Spleen (tissue), 11 donors: ENCODE measurements around the gene TOP1. TPM values are rescaled to one million over a fixed set of nuclear protein-coding genes. Genes with fewer than 3 reads are reported as not detected.
A peak's percentile ranks its signal among the peaks of the same experiment; 100 is the strongest.

Experiments used
- DNase-seq: peaks from one replicate; pipeline ENCODE4 v3.0.0-alpha.2; 2020
- H3K27ac ChIP-seq, 8 donors: fragments of 200-600 bp; sonication (generic) in 7 of 8; 1 replicate in 4 of 8; 2 replicates in 4 of 8; pipeline versions ENCODE4 v1.5.0 to v1.8.0; 2016 to 2021; ENCODE audit warnings: inconsistent platforms in 4 of 8, mild to moderate bottlenecking in 4 of 8, moderate library complexity in 1 of 8
- H3K27me3 ChIP-seq, 7 donors: fragments of 200-600 bp; sonication (generic) in 6 of 7; replicated peaks in 1 of 7; 1 replicate in 4 of 7; 2 replicates in 3 of 7; pipeline versions ENCODE4 v1.5.0 to v1.8.0; 2016 to 2021; ENCODE audit warnings: inconsistent platforms in 3 of 7, mild to moderate bottlenecking in 1 of 7
- H3K36me3 ChIP-seq, 6 donors: fragments of 200-600 bp; sonication (generic) in 5 of 6; 1 replicate in 4 of 6; 2 replicates in 2 of 6; pipeline versions ENCODE4 v1.5.0 to v1.8.0; 2016 to 2021; ENCODE audit warnings: inconsistent platforms in 2 of 6
- H3K4me1 ChIP-seq, 6 donors: fragments of 200-600 bp; sonication (generic) in 5 of 6; 1 replicate in 3 of 6; 2 replicates in 3 of 6; pipeline versions ENCODE4 v1.5.0 to v1.8.0; 2016 to 2021; ENCODE audit warnings: inconsistent platforms in 3 of 6
- H3K4me3 ChIP-seq, 8 donors: fragments of 200-600 bp; sonication (generic) in 7 of 8; 1 replicate in 4 of 8; 2 replicates in 4 of 8; pipeline versions ENCODE4 v1.5.0 to v1.8.0; 2016 to 2021; ENCODE audit warnings: inconsistent platforms in 4 of 8, mild to moderate bottlenecking in 4 of 8, moderate library complexity in 2 of 8
- H3K9me3 ChIP-seq, 8 donors: fragments of 200-600 bp; sonication (generic) in 7 of 8; 1 replicate in 4 of 8; 2 replicates in 4 of 8; pipeline versions ENCODE4 v1.5.0 to v1.8.0; 2016 to 2021; ENCODE audit warnings: inconsistent platforms in 4 of 8
- POLR2A ChIP-seq, 3 donors: fragments of 450-650 bp; IDR thresholded peaks; one replicate each; pipeline ENCODE4 v1.5.1; 2017; ENCODE audit warnings: antibody characterized with exemption in 3 of 3, mild to moderate bottlenecking in 1 of 3
- POLR2AphosphoS5 ChIP-seq, 3 donors: sonication (generic); formaldehyde crosslinking; IDR thresholded peaks; one replicate each; pipeline ENCODE4 v1.5.1; 2017; ENCODE audit warnings: antibody characterized with exemption in 3 of 3
- WGBS, 5 donors: extraction: QIAGEN DNeasy Blood & Tissue Kit in 3 of 5; methylation state at CpG; one replicate each; pipeline versions ENCODE4 v1.1.5 to v1.1.7; 2013 to 2018; 5-methylcytosine and 5-hydroxymethylcytosine counted together
- intact Hi-C: fragments of 100-400 bp; cut with DNase I; formaldehyde crosslinking; loops from one replicate; pipeline ENCODE4 v1.15.0; 2023; ENCODE audit warnings: low total_unique reads
- polyA plus RNA-seq, 3 donors: library from polyadenylated mRNA; stranded (reverse); fragments of 200-250 nt; gene quantifications; one replicate each; pipeline ENCODE4 v1.2.1, GENCODE V29; 2013
- total RNA-seq, 7 donors: library from RNA; depleted of rRNA in 3 of 7; stranded (reverse); fragments of >200 nt in 3 of 7; fragmentation: NEBNext Ultra II Directional in 4 of 7; extraction: Animal tissue kit (Norgen Biotek cat#: 25700) in 4 of 7; gene quantifications; one replicate each; pipeline versions ENCODE4 v1.1.0 to v1.2.1, GENCODE V29; 2016 to 2021
- TF ChIP-seq, protein P1 (sequence below), 11 experiments: fragments of 200-600 bp in 7 of 11; fragments of 450-650 bp in 4 of 11; sonication (generic) in 4 of 11; IDR thresholded peaks in 8 of 11; conservative IDR thresholded peaks in 3 of 11; 1 replicate in 7 of 11; 2 replicates in 4 of 11; pipeline versions ENCODE4 v1.4.0 to v1.8.0; 2016 to 2021; ENCODE audit warnings: antibody characterized with exemption in 11 of 11, inconsistent platforms in 4 of 11, mild to moderate bottlenecking in 1 of 11
- donor health status: healthy with polysubstance abuse.
- donor health status: DM: no; HTN: no; CAD: no; lungs with moderate emphysema.
- donor health status: DM: no; HTN: no; CAD: no.
- donor health status: Bipolar disorder and iron deficiency.
- donor health status: healthy.
- donor health status: DM: no; HTN: no; CAD: no.
- donor health status: DM: yes; HTN: yes; CAD: no.

The TOP1 gene
- total and polyA plus RNA-seq, 10 donors = 20.7 to 74.6 (median 44.8) TPM

GRCh38 chr20:41108531-41108930, 79.9 kb downstream of the TOP1 start:
- WGBS, 5 donors = 92 to 100% (median 97%) methylated on average over 1 of the region's 1 CpG
- H3K27ac ChIP-seq = no peak overlapping the region
- no peak overlapping the region for H3K4me3 ChIP-seq
- peaks cover 0 to 6% (median 0%) of the 10 kb centered on the region in 6 donors for H3K4me1 ChIP-seq
- intact Hi-C loops = no loop called here
- peaks cover 7 to 93% (median 52%) of the 10 kb centered on the region in 6 donors for H3K36me3 ChIP-seq
- no peaks in the 10 kb centered on the region for H3K9me3 ChIP-seq
- no peak for DNase-seq
- no peaks in the 10 kb centered on the region for H3K27me3 ChIP-seq
- TF ChIP-seq, protein P1, sequence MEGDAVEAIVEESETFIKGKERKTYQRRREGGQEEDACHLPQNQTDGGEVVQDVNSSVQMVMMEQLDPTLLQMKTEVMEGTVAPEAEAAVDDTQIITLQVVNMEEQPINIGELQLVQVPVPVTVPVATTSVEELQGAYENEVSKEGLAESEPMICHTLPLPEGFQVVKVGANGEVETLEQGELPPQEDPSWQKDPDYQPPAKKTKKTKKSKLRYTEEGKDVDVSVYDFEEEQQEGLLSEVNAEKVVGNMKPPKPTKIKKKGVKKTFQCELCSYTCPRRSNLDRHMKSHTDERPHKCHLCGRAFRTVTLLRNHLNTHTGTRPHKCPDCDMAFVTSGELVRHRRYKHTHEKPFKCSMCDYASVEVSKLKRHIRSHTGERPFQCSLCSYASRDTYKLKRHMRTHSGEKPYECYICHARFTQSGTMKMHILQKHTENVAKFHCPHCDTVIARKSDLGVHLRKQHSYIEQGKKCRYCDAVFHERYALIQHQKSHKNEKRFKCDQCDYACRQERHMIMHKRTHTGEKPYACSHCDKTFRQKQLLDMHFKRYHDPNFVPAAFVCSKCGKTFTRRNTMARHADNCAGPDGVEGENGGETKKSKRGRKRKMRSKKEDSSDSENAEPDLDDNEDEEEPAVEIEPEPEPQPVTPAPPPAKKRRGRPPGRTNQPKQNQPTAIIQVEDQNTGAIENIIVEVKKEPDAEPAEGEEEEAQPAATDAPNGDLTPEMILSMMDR (IDR thresholded peaks at IDR 0.05 in 8 of 11, conservative IDR thresholded peaks at IDR 0.05 in 3 of 11) = no peak
- TF ChIP-seq POLR2AphosphoS5 (IDR thresholded peaks at IDR 0.05) (no peak), POLR2A (IDR thresholded peaks at IDR 0.05) (no peak)

- Histone ChIP-seq H3K27me3 (no peaks in the 10 kb centered on the region), H3K4me1 (peaks cover 0 to 6% (median 0%) of the 10 kb centered on the region in 6 donors), H3K4me3 (no peak overlapping the region), H3K27ac (no peak overlapping the region), H3K36me3 (peaks cover 7 to 94% (median 53%) of the 10 kb centered on the region in 6 donors), H3K9me3 (no peaks in the 10 kb centered on the region)
- TF ChIP-seq, protein P1 (IDR thresholded peaks at IDR 0.05 in 8 of 11, conservative IDR thresholded peaks at IDR 0.05 in 3 of 11) = no peak
- peak in 1 of 3 donors; percentile 15 for TF ChIP-seq POLR2AphosphoS5 (IDR thresholded peaks at IDR 0.05)
- intact Hi-C loops = no loop called here
- WGBS, 5 donors = 97 to 99% (median 97%) methylated on average over 11 of the region's 11 CpGs
- DNase-seq = no peak
Observed at GRCh38 chr20:41110012-41110411, 81.4 kb downstream of the TOP1 start.

- TF ChIP-seq POLR2AphosphoS5 (IDR thresholded peaks at IDR 0.05) (no peak), POLR2A (IDR thresholded peaks at IDR 0.05) (no peak)
- TF ChIP-seq, protein P1 (IDR thresholded peaks at IDR 0.05 in 8 of 11, conservative IDR thresholded peaks at IDR 0.05 in 3 of 11) = no peak
- Histone ChIP-seq H3K4me3 (no peak overlapping the region), H3K4me1 (peaks cover 0 to 6% (median 0%) of the 10 kb centered on the region in 6 donors), H3K36me3 (peaks cover 15 to 94% (median 56%) of the 10 kb centered on the region in 6 donors), H3K27me3 (no peaks in the 10 kb centered on the region), H3K9me3 (no peaks in the 10 kb centered on the region), H3K27ac (no peak overlapping the region)
- DNase-seq = no peak
- intact Hi-C loops = no loop called here
- WGBS, 5 donors = 93 to 99% (median 97%) methylated on average over 5 of the region's 5 CpGs
Observed at GRCh38 chr20:41110930-41111577, 82.4 kb downstream of the TOP1 start.

DNA sequence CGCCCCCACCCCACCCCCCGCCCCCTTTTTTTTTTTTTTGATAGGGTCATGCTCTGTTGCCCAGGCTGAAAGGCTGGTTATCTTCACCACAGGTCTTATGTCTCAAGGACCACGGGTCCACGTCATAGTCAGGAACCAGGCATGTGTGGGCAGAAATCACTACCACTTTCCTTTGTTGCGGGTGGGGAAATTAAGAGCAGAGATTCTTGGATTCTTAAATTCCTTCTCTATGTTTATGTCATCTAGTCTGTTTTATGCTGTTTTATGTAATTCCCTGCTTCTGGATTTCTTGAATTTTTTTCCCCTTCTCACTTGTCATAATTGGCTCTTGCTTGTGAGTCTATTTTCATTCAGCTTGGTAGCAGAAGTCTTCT, 82.9 kb downstream of the TOP1 start:
- Histone ChIP-seq H3K27ac (no peak overlapping the region), H3K4me1 (peaks cover 0 to 8% (median 0%) of the 10 kb centered on the region in 6 donors), H3K36me3 (peaks cover 15 to 98% (median 61%) of the 10 kb centered on the region in 6 donors), H3K9me3 (no peaks in the 10 kb centered on the region), H3K4me3 (no peak overlapping the region), H3K27me3 (no peaks in the 10 kb centered on the region)
- DNase-seq = no peak
- intact Hi-C loops = no loop called here
- WGBS, 5 donors = 69 to 81% (median 75%) methylated on average over 5 of the region's 5 CpGs
- TF ChIP-seq POLR2AphosphoS5 (IDR thresholded peaks at IDR 0.05) (no peak), POLR2A (IDR thresholded peaks at IDR 0.05) (no peak)
- TF ChIP-seq, protein P1 (IDR thresholded peaks at IDR 0.05 in 8 of 11, conservative IDR thresholded peaks at IDR 0.05 in 3 of 11) = no peak
